Sigmoid colon (tissue), 3 donors: Measurements from ENCODE around the gene HCRT.

Experiments
- CTCF ChIP-seq, 4 experiments: fragments of 450-650 bp in 3 of 4; fragments of 200-600 bp in 1 of 4; IDR thresholded peaks; one replicate each; pipeline ENCODE4 v1.5.1; 2016 to 2019; ENCODE audit warnings: antibody characterized with exemption in 4 of 4, mild to moderate bottlenecking in 3 of 4, moderate library complexity in 2 of 4
- POLR2A ChIP-seq, 2 donors: fragments of 450-650 bp; IDR thresholded peaks; one replicate each; pipeline ENCODE4 v1.6.1; 2016; ENCODE audit warnings: antibody characterized with exemption in 2 of 2, mild to moderate bottlenecking in 2 of 2, moderate library complexity in 2 of 2

GRCh38 chr17:42159796-42160530 lies 25.3 kb downstream of the HCRT start:
- TF ChIP-seq POLR2A (IDR thresholded peaks at IDR 0.05) = no peak
- TF ChIP-seq CTCF (IDR thresholded peaks at IDR 0.05) = no peak
